Stimulated activated effector memory CD8-positive, alpha-beta T cell treated with anti-CD3 and anti-CD28 coated beads, Interleukin-12 subunit alpha, Interleukin-12 subunit beta, amount 100 ng/mL, for 72 hours (primary cell): ENCODE data around the gene LURAP1L.

ENCODE experiments used
- ATAC-seq: fragments of 150-1000 bp; cut with Tn5 transposase; 2 replicates; pipeline ENCODE4 v1.10.0; 2021
- DNase-seq, 2 donors: peaks; one replicate each; pipeline ENCODE4 v3.0.0; 2021 to 2022; ENCODE audit warnings: low spot score in 2 of 2
- H3K27ac Mint-ChIP-seq: one replicate; pipeline ENCODE4 v1.8.0; 2022; ENCODE audit warnings: mild to moderate bottlenecking, mixed read lengths
- H3K36me3 Mint-ChIP-seq: one replicate; pipeline ENCODE4 v1.8.0; 2022; ENCODE audit warnings: mild to moderate bottlenecking, mixed read lengths
- H3K4me1 Mint-ChIP-seq: one replicate; pipeline ENCODE4 v1.8.0; 2022; ENCODE audit warnings: mixed read lengths
- H3K4me3 Mint-ChIP-seq: one replicate; pipeline ENCODE4 v1.8.0; 2022; ENCODE audit warnings: mild to moderate bottlenecking, mixed read lengths
- H3K9me3 Mint-ChIP-seq: one replicate; pipeline ENCODE4 v1.8.0; 2022; ENCODE audit warnings: mixed read lengths

The LURAP1L gene

DNA sequence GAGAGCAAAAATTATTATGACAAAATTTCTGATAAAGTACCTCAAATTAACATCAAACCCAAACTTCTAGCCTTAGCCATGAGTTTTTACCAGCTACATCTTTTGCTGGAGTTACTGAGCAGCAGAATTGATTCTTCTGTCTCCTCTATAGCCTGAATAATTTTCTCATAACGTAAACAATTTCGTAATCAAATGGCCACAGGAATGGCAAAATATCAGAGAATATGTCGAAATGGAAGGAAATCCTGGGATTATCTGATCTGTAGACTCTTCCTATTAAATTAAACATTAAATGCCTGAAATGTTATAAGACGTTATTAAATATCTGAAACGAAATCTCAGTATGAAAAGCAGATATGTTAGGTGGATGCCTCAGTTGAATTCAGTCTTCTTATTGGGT is 41.1 kb downstream of the LURAP1L start:
- DNase-seq = no peak
- Mint-ChIP-seq H3K9me3 (peaks cover 8% of the 10 kb centered on the region), H3K4me1 (no peaks in the 10 kb centered on the region), H3K27ac (no peak overlapping the region), H3K4me3 (no peak overlapping the region), H3K36me3 (no peaks in the 10 kb centered on the region)
- no peak for ATAC-seq

- ATAC-seq (no peak), DNase-seq (no peak)
- Mint-ChIP-seq H3K27ac (no peak overlapping the region), H3K36me3 (no peaks in the 10 kb centered on the region), H3K9me3 (peaks cover 8% of the 10 kb centered on the region), H3K4me1 (no peaks in the 10 kb centered on the region), H3K4me3 (no peak overlapping the region)
Observed at GRCh38 chr9:12816656-12817101, 41.9 kb downstream of the LURAP1L start.

- H3K4me1 Mint-ChIP-seq = no peaks in the 10 kb centered on the region
- H3K36me3 Mint-ChIP-seq = no peaks in the 10 kb centered on the region
- peaks cover 8% of the 10 kb centered on the region for H3K9me3 Mint-ChIP-seq
- no peak overlapping the region for H3K4me3 Mint-ChIP-seq
- no peak for ATAC-seq
- DNase-seq = no peak
- H3K27ac Mint-ChIP-seq = no peak overlapping the region
Observed at GRCh38 chr9:12817702-12818101, 42.9 kb downstream of the LURAP1L start.

DNA sequence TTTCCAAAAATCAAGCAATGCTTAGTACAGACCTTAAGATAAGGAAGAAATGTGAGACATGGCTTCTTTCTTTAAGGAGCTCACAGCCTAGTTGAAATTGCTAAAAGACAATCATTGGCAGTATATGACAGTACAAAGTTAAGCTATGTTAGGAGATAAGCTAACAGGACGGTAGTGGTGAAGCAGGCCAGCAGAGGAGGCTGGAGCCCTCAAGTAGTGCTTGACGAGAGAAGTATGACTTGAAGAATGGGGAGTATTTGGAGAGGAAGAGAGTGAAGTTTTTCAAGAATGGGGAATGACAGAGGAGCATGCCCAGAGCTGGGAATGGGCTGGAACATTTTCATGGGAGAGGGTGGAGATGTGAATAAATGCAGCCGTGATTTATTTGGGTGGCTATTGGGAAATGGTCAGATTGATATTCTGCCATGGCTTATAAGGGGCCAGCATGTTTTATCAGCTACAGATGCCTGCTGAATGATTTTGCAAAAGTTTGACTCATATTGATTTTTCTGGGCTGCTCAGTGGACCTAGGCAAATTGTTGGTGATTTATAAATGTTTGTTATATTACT is 43.7 kb downstream of the LURAP1L start:
- no peaks in the 10 kb centered on the region for H3K36me3 Mint-ChIP-seq
- H3K9me3 Mint-ChIP-seq = peaks cover 8% of the 10 kb centered on the region
- ATAC-seq (no peak), DNase-seq (no peak)
- H3K27ac Mint-ChIP-seq = no peak overlapping the region
- H3K4me3 Mint-ChIP-seq = no peak overlapping the region
- no peaks in the 10 kb centered on the region for H3K4me1 Mint-ChIP-seq

- peaks cover 8% of the 10 kb centered on the region for H3K9me3 Mint-ChIP-seq
- H3K4me3 Mint-ChIP-seq = no peak overlapping the region
- no peak for ATAC-seq
- H3K36me3 Mint-ChIP-seq = no peaks in the 10 kb centered on the region
- H3K27ac Mint-ChIP-seq = no peak overlapping the region
- DNase-seq = no peak
- no peaks in the 10 kb centered on the region for H3K4me1 Mint-ChIP-seq
Observed at GRCh38 chr9:12819436-12820185, 44.8 kb downstream of the LURAP1L start.

GRCh38 chr9:12822111-12822510 is 47.3 kb downstream of the LURAP1L start:
- H3K4me1 Mint-ChIP-seq = no peaks in the 10 kb centered on the region
- ATAC-seq (no peak), DNase-seq (no peak)
- H3K27ac Mint-ChIP-seq = no peak overlapping the region
- no peak overlapping the region for H3K4me3 Mint-ChIP-seq
- H3K9me3 Mint-ChIP-seq = peaks cover 2% of the 10 kb centered on the region
- no peaks in the 10 kb centered on the region for H3K36me3 Mint-ChIP-seq

GRCh38 chr9:12826924-12827565 is 52.2 kb downstream of the LURAP1L start:
- DNase-seq (no peak), ATAC-seq (no peak)
- H3K27ac Mint-ChIP-seq = no peak overlapping the region
- peaks cover 10% of the 10 kb centered on the region for H3K9me3 Mint-ChIP-seq
- H3K4me1 Mint-ChIP-seq = no peaks in the 10 kb centered on the region
- no peaks in the 10 kb centered on the region for H3K36me3 Mint-ChIP-seq
- no peak overlapping the region for H3K4me3 Mint-ChIP-seq

GRCh38 chr9:12833701-12834100 is 58.9 kb downstream of the LURAP1L start:
- Mint-ChIP-seq H3K9me3 (peaks cover 27% of the 10 kb centered on the region), H3K27ac (no peak overlapping the region), H3K36me3 (no peaks in the 10 kb centered on the region), H3K4me3 (no peak overlapping the region), H3K4me1 (no peaks in the 10 kb centered on the region)
- ATAC-seq (no peak), DNase-seq (no peak)

DNA sequence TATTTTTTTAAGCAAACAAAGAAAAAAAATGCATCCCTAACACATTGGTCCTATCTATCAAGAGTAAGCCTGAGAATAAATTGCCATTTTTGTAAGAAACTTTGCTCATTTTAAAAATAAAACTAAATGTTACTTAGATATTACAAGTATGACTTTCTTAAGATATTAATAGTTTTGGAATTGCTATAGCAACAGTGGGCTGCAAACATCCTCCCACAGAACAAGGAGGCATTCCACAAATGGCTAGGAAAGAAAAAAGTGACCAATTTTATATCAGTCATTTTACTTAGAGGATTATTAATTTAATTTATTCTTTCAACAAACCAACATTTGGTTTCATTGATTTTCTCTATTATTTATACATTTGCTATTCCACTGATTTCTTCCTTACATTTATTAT is 63.7 kb downstream of the LURAP1L start:
- DNase-seq = no peak
- Mint-ChIP-seq H3K9me3 (peaks cover 23% of the 10 kb centered on the region), H3K4me1 (no peaks in the 10 kb centered on the region), H3K36me3 (no peaks in the 10 kb centered on the region), H3K27ac (no peak overlapping the region), H3K4me3 (no peak overlapping the region)
- ATAC-seq = no peak

GRCh38 chr9:12843735-12844134 is 68.9 kb downstream of the LURAP1L start:
- Mint-ChIP-seq H3K36me3 (no peaks in the 10 kb centered on the region), H3K4me3 (no peak overlapping the region), H3K9me3 (peaks cover 12% of the 10 kb centered on the region), H3K27ac (no peak overlapping the region), H3K4me1 (no peaks in the 10 kb centered on the region)
- DNase-seq (no peak), ATAC-seq (no peak)

- ATAC-seq = no peak
- Mint-ChIP-seq H3K9me3 (peaks cover 14% of the 10 kb centered on the region), H3K4me3 (no peak overlapping the region), H3K4me1 (no peaks in the 10 kb centered on the region), H3K36me3 (no peaks in the 10 kb centered on the region), H3K27ac (no peak overlapping the region)
- no peak for DNase-seq
Observed at GRCh38 chr9:12846035-12846434, 71.2 kb downstream of the LURAP1L start.

DNA sequence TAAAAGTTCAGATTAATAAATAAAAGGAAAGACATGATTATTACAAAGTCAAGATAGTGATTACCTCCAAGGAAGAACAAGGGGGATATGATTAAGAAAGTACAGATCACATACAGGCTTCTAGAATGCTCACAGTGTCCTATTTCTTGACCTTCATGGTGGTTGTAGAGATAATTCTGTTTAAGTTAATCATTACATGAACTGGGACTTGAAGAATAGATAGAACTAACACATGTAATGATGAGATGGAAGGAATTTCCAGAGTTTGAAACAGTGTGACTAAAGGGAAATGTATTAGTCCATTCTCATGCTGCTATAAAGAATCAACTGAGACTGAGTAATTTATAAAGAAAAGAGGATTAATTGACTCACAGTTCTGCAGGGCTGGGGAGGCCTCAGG is 72.7 kb downstream of the LURAP1L start:
- Mint-ChIP-seq H3K4me1 (no peaks in the 10 kb centered on the region), H3K27ac (no peak overlapping the region), H3K9me3 (peaks cover 17% of the 10 kb centered on the region), H3K4me3 (no peak overlapping the region), H3K36me3 (no peaks in the 10 kb centered on the region)
- ATAC-seq (no peak), DNase-seq (no peak)

DNA sequence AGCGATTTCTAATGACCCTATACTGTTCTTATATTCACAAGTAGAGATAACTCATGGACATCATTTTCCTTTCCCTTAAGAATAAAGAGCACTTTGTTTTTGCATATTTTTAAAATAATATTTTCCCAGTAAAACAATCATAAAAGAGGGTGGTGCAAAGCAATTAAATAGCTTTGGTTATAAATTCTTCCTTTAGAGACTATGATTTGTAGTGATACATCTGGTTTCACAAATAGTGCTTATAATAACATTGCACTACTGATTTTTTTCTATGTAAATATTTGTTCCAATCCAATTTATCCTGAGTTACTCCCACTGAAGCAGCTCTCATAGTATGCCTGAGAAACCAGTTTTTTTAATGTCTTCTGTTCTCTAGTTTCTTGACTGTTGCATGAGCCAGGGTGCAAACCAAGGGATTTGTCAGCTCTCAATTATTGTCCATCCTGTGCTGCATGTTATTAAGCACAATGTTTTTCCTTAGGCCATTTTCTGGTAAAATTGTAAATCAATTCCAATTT is 74.7 kb downstream of the LURAP1L start:
- peaks cover 16% of the 10 kb centered on the region for H3K9me3 Mint-ChIP-seq
- H3K27ac Mint-ChIP-seq = no peak overlapping the region
- H3K4me3 Mint-ChIP-seq = no peak overlapping the region
- no peaks in the 10 kb centered on the region for H3K4me1 Mint-ChIP-seq
- DNase-seq (no peak), ATAC-seq (no peak)
- H3K36me3 Mint-ChIP-seq = no peaks in the 10 kb centered on the region

GRCh38 chr9:12851341-12852090 is 76.7 kb downstream of the LURAP1L start:
- ATAC-seq = no peak
- H3K4me3 Mint-ChIP-seq = no peak overlapping the region
- no peak overlapping the region for H3K27ac Mint-ChIP-seq
- H3K36me3 Mint-ChIP-seq = no peaks in the 10 kb centered on the region
- H3K4me1 Mint-ChIP-seq = no peaks in the 10 kb centered on the region
- no peak for DNase-seq
- H3K9me3 Mint-ChIP-seq = peaks cover 23% of the 10 kb centered on the region

DNA sequence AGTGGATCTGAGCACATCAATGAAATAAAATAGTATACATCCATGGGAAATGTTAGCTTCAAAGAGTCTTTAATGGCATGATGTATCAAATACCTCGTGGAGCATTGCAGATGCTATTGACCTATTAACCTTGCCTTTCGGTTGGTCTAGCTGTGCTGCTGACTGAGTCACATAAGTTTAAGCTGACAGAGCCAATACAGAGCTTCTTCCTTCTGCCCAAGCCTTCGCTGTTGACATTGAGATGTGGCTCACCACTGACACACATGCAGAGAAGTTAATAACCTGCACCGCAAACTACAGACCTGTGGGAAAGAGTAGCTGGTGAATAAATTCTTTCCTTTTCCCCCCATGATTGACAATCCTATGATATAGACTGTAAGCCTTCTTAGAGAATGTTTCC is 78.2 kb downstream of the LURAP1L start:
- Mint-ChIP-seq H3K9me3 (peaks cover 24% of the 10 kb centered on the region), H3K4me3 (no peak overlapping the region), H3K4me1 (no peaks in the 10 kb centered on the region), H3K36me3 (no peaks in the 10 kb centered on the region), H3K27ac (no peak overlapping the region)
- no peak for DNase-seq
- no peak for ATAC-seq
